Central memory CD8-positive, alpha-beta T cell (primary cell): Measurements from ENCODE around the gene EVI5L.

Experiments
- ATAC-seq: fragments of 150-1000 bp; cut with Tn5 transposase; replicated peaks from 2 replicates; pipeline ENCODE4 v1.10.0; 2022; ENCODE audit warnings: mild to moderate bottlenecking, moderate FRiP score, moderate number of reproducible peaks; ENCODE audit not compliant: poor library complexity, severe bottlenecking; ENCODE audit errors: extremely low read depth
- DNase-seq, 2 donors: peaks; one replicate each; pipeline ENCODE4 v3.0.0; 2021; ENCODE audit warnings: low spot score in 2 of 2
- H3K27ac Mint-ChIP-seq: one replicate; pipeline ENCODE4 v1.8.0; 2022; ENCODE audit warnings: low read depth, mild to moderate bottlenecking, moderate library complexity, mixed read lengths
- H3K27me3 Mint-ChIP-seq: one replicate; pipeline ENCODE4 v1.8.0; 2022; ENCODE audit warnings: mixed read lengths
- H3K36me3 Mint-ChIP-seq: one replicate; pipeline ENCODE4 v1.8.0; 2022; ENCODE audit warnings: mild to moderate bottlenecking, moderate library complexity, mixed read lengths; ENCODE audit not compliant: insufficient read depth
- H3K4me1 Mint-ChIP-seq: one replicate; pipeline ENCODE4 v1.8.0; 2022; ENCODE audit warnings: mixed read lengths
- H3K4me3 Mint-ChIP-seq: one replicate; pipeline ENCODE4 v1.8.0; 2022; ENCODE audit warnings: mild to moderate bottlenecking, moderate library complexity, mixed read lengths
- H3K9me3 Mint-ChIP-seq: one replicate; pipeline ENCODE4 v1.8.0; 2022; ENCODE audit warnings: mixed read lengths

The EVI5L gene

DNA sequence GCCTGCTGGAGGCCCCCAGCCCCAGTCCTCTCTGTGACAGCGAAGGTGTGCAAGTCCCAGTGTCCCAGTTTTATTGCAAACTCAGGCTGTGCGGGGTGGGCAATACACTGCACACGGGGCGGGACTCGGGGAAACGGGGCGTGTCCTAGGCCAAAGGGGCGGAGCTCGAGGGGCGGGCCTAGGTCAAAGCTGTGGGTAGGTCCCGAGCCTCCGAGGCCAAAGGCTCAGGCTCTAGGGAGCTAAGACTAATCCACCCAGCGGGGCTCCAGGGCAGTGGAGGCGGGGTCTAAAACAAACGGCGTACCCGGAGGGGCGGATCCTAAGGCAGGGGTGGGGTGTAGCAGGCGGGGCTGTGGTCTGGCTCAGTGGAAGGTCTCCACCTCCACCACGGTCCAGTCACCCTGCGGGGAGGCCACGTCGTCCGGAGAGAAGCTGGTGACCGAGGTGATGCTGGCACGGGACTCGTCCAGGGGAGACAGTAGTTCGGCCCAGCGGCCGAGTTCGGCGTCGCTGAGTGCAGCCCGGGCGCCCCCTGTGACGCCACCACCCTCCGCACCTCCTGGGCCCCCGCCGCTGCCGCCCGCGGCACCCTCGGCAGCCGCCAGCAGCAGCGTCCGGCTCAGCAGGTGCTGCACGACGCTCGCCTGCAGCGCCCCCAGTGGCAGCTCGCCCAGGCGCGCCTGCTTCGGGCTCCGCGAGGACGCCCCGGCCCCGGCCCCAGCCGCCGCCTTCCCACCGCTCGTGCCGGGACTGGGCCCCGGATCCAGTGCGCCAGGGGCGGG is 38.8 kb downstream of the EVI5L start:
- H3K4me1 Mint-ChIP-seq = peaks cover 33% of the 10 kb centered on the region
- H3K9me3 Mint-ChIP-seq = peaks cover 9% of the 10 kb centered on the region
- peak; percentile 81 to 84 for DNase-seq
- H3K4me3 Mint-ChIP-seq = peak overlapping the region; percentile 79
- peaks cover 6% of the 10 kb centered on the region for H3K36me3 Mint-ChIP-seq
- peak; percentile 85 for ATAC-seq
- H3K27me3 Mint-ChIP-seq = peaks cover 47% of the 10 kb centered on the region
- H3K27ac Mint-ChIP-seq = peak overlapping the region; percentile 53

DNA sequence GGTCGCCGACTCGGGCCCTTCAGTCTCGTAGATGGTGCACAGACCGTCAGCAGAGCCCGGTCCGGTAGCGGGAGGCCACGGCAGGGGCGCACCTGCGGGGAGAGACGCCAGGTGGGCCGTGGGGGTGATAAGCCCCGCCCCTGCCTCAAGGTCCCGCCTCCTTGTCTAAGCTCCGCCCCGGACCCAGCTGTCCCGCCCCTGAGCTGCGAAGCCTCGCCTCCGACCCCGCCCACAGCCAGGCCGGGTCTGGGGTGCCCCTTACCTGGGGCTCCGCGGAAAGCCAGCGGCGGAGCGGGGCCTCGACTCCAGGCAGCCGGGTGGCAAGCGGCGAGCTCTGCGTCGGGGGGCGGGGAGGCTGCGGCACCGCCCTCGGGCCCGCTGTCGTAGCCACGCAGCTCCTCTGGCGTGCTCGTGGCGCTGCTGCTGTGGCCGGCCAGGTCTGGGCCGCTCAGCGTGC is 39.5 kb downstream of the EVI5L start:
- Mint-ChIP-seq H3K27me3 (peaks cover 47% of the 10 kb centered on the region), H3K27ac (no peak overlapping the region)

DNA sequence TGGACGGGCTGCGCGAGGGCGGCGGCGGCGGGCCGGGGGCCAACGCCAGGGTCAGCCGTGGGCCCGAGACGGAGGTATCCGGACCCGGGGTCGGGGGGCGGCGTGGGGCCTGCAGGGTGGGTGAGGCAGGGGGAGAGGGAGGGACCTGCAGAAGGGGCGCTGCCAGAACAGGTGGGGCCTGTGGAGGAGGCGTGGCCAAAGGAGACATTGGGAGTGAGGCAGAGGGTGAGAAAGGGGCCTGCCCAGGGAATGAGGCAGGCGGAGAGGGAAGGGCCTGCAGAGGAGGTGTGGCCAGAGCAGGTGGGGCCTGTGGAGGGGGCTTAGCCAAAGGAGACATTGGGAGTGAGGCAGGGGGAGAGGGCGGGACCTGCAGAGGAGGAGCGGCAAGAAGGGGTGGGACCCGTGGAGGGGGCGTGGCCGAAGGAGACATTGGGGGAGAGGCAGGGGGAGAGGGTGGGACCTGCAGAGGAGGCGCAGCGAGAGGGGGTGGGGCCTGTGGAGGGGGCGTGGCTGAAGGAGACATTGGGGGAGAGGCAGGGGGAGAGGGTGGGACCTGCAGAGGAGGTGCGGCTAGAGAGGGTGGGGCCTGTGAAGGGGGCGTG is 40.0 kb downstream of the EVI5L start:
- H3K9me3 Mint-ChIP-seq = peaks cover 9% of the 10 kb centered on the region
- H3K4me3 Mint-ChIP-seq = peak overlapping the region; percentile 79
- ATAC-seq (peak; percentile 5), DNase-seq (peak in 1 of 2 donors; percentile 45)
- H3K27me3 Mint-ChIP-seq = peaks cover 43% of the 10 kb centered on the region
- H3K27ac Mint-ChIP-seq = no peak overlapping the region
- H3K4me1 Mint-ChIP-seq = peaks cover 30% of the 10 kb centered on the region
- peaks cover 6% of the 10 kb centered on the region for H3K36me3 Mint-ChIP-seq

More for the DNA sequence above, 39.5 kb downstream of the EVI5L start:
- H3K9me3 Mint-ChIP-seq = peaks cover 9% of the 10 kb centered on the region
- DNase-seq (peak; percentile 81 to 87), ATAC-seq (peak; percentile 50)
- H3K36me3 Mint-ChIP-seq = peaks cover 6% of the 10 kb centered on the region
- peaks cover 33% of the 10 kb centered on the region for H3K4me1 Mint-ChIP-seq
- peak overlapping the region; percentile 79 for H3K4me3 Mint-ChIP-seq

DNA sequence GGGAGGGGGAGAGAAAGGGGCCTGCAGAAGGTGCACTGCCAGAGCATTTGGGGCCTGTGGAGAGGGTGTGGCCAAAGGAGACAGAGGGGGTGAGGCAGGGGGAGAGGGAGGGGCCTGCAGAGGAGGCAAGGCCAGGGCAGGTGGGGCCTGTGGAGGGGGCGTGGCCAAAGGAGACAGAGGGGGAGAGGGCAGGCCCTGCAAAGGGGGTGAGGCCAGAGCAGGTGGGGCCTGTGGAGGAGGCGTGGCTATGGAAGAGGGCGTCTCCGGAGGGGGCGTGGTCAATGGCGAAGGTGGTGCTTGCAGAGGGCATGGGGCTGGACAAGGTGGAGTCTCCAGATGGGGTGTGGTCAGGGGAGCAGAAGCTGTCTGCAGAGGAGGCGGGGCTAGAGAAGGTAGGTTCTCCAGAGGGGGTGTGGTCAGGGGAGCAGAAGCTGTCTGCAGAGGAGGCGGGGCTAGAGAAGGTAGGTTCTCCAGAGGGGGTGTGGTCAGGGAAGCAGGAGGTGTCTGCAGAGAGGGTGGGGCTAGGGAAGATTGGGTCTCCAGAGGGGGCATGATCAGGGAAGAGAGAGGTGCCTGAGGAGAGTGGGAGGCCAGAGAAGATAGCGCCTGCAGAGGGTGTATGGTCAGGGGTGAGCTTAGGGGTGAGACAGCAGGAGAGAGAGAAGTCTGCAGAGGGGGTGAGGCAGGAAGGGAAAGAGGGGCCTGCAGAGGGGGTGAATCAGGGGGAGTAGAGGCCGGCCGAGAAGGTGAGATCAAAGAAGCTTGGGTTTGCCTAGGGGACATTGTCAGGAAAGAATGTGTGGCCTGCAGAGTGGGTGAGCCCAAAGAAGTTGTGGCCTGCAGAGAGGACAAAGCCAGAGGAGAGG is 40.8 kb downstream of the EVI5L start:
- peaks cover 6% of the 10 kb centered on the region for H3K36me3 Mint-ChIP-seq
- peaks cover 9% of the 10 kb centered on the region for H3K9me3 Mint-ChIP-seq
- peaks cover 23% of the 10 kb centered on the region for H3K4me1 Mint-ChIP-seq
- peaks cover 35% of the 10 kb centered on the region for H3K27me3 Mint-ChIP-seq
- DNase-seq = peak in 1 of 2 donors; percentile 30
- no peak for ATAC-seq
- peak overlapping the region; percentile 79 for H3K4me3 Mint-ChIP-seq
- H3K27ac Mint-ChIP-seq = no peak overlapping the region

DNA sequence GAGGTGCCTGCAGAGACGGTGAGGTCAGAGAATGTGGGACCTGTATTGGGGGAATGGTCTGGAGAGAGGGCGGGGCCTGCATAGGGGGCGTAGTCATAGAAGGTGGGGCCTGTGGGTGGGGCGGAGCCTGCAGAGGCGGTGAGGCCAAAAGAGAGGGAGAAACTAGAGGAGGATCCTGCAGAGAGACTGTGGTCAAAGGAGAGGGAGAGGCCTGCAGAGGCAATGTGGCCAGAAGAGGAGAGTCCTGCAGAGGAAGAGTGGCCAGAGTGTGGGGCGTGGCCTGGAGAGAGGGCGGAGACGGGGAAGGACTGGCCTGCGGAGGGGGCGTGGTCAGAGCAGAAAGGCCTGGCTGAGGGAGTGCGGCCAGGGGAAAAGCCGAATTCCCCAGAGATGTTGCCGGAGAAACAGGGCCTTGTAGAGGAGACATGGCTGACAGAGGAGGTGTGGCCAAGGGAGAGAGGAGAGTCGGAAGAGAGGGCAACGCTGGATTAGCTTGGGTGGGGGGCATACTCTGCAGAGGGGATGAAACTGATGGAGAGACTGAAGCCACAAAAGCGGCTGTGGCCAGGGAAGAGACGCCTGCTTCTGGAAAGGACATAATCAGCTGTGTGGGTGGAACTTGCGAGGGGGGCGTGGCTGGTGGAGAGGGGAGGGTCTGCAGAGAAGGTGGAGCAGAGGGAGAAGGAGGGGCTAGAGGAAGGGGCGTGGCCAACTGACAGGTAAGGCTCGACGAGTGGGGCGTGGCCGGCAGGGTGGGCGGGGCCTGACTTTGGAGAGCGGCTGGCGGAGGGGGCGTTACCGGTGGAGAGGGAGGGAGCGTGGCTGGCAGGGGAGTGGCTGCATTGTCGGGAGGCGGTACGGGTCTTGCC is 41.7 kb downstream of the EVI5L start:
- peak; percentile 71 to 72 for DNase-seq
- Mint-ChIP-seq H3K27me3 (peaks cover 34% of the 10 kb centered on the region), H3K4me1 (peaks cover 23% of the 10 kb centered on the region), H3K27ac (no peak overlapping the region), H3K9me3 (peaks cover 9% of the 10 kb centered on the region), H3K4me3 (peak overlapping the region; percentile 51), H3K36me3 (peaks cover 6% of the 10 kb centered on the region)
- no peak for ATAC-seq

DNA sequence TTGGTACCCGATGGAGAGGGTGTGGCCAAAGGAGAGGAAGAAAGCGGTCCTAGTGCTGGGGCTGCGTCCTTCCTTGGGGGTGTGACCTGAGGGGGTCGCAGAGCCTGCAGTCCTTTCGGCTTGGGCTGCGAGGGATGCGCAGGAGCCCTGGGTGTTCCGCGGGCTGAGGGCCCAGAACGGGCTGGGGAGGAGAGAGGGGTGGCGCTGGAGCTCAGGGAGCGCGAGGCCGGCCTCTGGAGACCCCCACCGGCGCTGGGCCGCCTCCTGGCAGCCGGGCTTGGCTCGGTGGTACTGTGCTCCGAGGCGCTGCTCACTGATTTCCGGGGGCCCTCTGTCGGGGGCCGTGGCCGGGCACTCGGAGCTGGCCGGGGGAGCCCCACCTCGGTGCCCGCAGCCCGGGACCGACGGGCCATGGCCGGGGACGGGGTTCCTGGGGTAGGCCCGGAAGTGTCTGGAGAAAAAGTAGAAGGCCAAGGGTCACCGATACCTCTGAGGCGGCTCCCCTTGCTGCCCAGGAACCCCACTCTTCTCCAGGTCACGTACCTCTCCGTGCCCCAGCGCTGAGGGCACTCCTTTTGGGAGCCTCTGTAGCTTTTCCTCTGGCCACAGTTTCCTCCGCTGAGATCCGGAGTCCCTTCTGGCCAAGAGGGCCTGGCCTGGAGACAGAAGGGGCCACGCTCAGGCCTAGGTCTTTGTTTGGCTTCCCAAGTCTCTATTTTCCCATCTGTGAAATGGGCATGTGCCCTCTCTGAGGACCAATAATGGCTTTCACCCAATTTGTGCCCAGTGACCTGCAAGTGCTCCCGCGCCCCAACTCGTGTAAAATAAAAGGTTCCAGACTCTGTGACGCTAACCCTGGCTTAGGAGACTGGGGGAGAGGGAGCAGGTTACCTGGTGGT is 42.5 kb downstream of the EVI5L start:
- Mint-ChIP-seq H3K4me3 (peak overlapping the region; percentile 55), H3K36me3 (peaks cover 9% of the 10 kb centered on the region), H3K27me3 (peaks cover 26% of the 10 kb centered on the region), H3K9me3 (peaks cover 9% of the 10 kb centered on the region), H3K27ac (no peak overlapping the region), H3K4me1 (peaks cover 23% of the 10 kb centered on the region)
- DNase-seq = no peak
- ATAC-seq = no peak

DNA sequence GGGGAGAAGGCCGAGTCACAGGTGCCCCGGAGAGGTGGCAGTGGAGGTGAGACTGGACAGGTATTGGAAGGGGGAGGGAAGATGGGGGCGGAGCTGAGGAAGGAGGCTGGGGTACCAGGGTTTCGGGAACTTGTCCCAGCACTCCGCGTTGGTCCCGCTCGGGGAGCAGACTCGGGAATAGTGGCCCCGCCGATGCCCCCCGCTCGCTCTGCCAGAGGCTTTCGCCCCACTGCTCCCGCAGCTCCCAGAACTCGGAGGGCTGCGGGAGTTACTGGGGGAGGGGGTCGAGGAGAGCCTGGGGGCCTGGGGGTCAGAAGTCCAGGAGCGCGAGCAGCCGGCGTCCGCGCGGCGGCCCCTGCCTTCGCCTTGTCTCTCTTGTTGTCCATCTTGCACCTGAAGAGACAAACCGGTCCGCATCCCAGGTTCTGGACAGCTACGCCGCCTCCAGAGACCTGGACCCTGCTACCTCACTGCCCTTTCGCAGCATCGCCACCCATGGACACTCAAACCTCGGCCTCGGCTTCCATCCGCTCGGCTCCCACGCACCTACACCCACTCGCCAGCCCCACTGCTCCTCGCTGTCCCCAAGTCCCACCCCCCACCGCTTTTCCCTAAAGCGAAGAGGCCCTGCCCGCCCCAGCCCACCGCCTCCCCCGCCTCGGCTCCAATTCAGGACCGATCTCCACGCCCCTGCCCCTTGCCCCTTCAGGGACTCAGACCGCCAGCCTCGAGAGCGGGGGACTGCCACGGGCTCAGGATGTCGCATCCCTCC is 43.5 kb downstream of the EVI5L start:
- ATAC-seq = no peak
- Mint-ChIP-seq H3K4me3 (peak overlapping the region; percentile 55), H3K36me3 (peaks cover 7% of the 10 kb centered on the region), H3K9me3 (peaks cover 9% of the 10 kb centered on the region), H3K27me3 (peaks cover 26% of the 10 kb centered on the region), H3K27ac (peak overlapping the region; percentile 64), H3K4me1 (peaks cover 21% of the 10 kb centered on the region)
- no peak for DNase-seq

DNA sequence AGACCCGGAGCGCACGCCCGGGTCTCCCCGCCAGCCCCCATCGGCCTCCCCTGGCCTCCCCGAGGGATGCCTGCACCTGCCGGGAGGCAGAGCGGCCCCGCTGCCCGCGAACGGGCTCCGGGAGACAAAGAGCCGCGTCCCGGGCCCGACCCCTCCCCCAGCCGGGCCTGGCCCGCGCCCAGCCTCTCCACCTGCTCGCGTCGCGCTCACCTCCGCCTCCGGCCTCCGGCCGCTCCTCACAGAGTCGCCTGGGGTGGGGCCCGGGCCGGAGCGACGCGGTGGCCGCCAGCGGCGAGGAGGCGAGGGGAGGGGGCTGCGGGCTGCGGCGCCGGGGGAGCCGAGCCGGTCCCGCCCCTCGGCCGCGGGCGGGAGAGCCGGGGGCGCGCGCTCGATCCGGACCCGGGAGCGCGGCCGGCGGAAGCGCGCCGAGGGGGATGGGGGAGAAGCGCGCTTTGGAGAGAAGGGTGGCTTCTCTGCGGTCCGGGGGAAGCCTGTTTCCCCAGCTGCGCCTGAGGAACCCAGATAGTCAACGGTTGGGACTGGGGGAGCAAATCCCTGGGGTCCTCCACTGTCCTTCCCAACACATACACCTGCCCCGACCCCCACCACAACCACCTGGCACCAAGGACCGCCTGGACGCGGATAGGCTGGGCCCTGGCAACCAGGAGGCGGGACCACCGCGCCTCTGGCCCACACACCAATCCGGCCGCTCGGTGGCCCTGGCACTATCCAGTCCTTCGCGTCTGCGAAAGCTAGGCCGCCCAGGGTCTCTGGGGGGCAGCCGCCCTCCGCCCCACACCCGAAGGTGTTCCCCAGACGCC is 44.3 kb downstream of the EVI5L start, which contains the start of gene PRR36:
TSS of gene PRR36 (minus strand) at position 315 of the 821 bp plus-strand sequence. CDS start 701 bp downstream, outside the sequence.
- Mint-ChIP-seq H3K27ac (peak within 1 kb of the TSS; percentile 64), H3K27me3 (peaks cover 26% of the 10 kb centered on the region), H3K4me3 (peak within 1 kb of the TSS; percentile 55), H3K36me3 (peaks cover 3% of the 10 kb centered on the region), H3K4me1 (peaks cover 15% of the 10 kb centered on the region), H3K9me3 (peaks cover 9% of the 10 kb centered on the region)
- ATAC-seq (no peak), DNase-seq (no peak)

DNA sequence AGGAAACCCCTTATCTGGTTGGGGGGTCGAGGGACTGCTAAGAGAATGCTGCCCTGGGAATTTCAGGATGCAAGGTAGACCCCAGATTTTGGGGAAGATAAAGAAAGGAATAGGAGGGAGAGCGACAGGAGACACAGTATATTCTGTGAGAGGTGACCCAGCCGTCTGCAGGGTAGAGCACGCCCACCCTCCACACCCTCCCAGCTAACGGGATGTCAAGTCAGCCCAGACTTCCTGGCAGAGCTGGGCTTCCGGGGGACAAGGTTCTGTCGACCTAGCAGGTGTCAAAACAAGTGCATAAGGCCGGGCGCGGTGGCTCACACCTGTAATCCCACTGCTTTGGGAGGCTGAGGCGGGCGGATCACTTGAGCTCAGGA is 44.9 kb downstream of the EVI5L start:
- ATAC-seq (no peak), DNase-seq (no peak)
- Mint-ChIP-seq H3K27me3 (peaks cover 26% of the 10 kb centered on the region), H3K9me3 (peaks cover 9% of the 10 kb centered on the region), H3K4me1 (peaks cover 15% of the 10 kb centered on the region), H3K27ac (no peak overlapping the region), H3K36me3 (peaks cover 3% of the 10 kb centered on the region), H3K4me3 (peak overlapping the region; percentile 32)

DNA sequence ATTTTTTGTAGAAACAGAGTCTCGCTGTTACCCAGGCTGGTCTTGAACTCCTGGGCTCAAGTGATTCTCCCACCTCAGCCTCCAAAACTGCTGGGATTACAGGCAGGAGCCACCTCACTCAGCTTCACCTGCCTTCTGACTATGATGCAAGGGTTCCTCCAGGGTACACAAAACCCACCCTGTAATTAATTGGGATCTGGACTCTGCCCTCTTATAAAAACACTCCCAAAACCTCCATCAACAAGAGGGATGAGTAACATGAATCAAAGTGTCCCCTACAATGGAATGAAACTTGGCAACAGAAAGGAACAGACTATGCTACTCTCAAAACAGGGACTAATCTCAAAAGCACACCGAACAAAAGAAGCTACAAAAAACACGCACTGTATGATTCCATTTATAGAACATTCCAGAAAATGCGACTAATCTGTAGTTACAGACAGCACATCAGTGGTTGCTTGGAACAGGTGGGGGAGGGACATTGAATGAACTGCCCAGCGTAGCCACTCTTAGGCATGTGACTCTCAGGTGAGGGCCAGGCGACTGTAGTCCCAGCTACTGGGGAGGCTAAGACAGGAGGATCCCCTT is 47.3 kb downstream of the EVI5L start:
- H3K27ac Mint-ChIP-seq = no peak overlapping the region
- H3K27me3 Mint-ChIP-seq = peaks cover 11% of the 10 kb centered on the region
- DNase-seq = no peak
- H3K4me3 Mint-ChIP-seq = no peak overlapping the region
- H3K36me3 Mint-ChIP-seq = peaks cover 4% of the 10 kb centered on the region
- no peaks in the 10 kb centered on the region for H3K4me1 Mint-ChIP-seq
- H3K9me3 Mint-ChIP-seq = no peaks in the 10 kb centered on the region
- no peak for ATAC-seq
